GM19023 (cell line): ENCODE measurements around the gene RASA1.
"Not testable (repeated sequence)": the region's sequence is repeated elsewhere in the genome, so short reads cannot be mapped to it uniquely, and the experiment has no call there.

Experiments used
- ATAC-seq: cut with Tn5 transposase; IDR thresholded peaks from one replicate; pipeline ENCODE4 v1.9.1; 2021; ENCODE audit warnings: mild to moderate bottlenecking, moderate library complexity; ENCODE audit not compliant: unreplicated experiment

Gene RASA1

DNA sequence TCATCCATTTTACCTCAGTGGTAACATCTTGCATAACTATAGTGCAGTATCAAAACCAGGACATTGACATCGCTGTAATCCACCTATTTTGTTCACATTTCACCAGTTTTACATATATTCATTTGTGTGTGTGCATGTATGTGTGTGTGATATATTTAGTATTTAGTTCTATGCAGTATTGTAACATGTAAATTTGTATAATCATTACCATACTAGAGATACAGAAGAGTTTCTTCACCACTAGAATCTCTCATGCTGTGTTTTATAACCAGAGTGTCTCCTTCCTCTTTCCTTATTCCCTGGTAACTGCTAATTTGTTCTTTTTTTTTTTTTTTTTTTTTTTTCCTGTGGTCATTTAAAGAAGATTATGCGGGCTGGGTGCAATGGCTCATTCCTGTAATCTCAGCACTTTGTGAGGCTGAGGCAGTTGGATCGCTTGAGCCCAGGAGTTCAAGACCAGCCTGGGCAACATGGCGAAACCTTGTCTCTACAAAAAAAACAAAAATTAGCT lies 11.0 kb downstream of the RASA1 start:
- no peak for ATAC-seq

GRCh38 chr5:87282269-87282668 lies 14.6 kb downstream of the RASA1 start:
- ATAC-seq, result no peak

GRCh38 chr5:87287266-87287665 lies 19.6 kb downstream of the RASA1 start:
- not testable (repeated sequence) for ATAC-seq

GRCh38 chr5:87298692-87299362 lies 31.1 kb downstream of the RASA1 start:
- no peak for ATAC-seq

GRCh38 chr5:87300176-87300575 lies 32.5 kb downstream of the RASA1 start:
- ATAC-seq, result no peak

DNA sequence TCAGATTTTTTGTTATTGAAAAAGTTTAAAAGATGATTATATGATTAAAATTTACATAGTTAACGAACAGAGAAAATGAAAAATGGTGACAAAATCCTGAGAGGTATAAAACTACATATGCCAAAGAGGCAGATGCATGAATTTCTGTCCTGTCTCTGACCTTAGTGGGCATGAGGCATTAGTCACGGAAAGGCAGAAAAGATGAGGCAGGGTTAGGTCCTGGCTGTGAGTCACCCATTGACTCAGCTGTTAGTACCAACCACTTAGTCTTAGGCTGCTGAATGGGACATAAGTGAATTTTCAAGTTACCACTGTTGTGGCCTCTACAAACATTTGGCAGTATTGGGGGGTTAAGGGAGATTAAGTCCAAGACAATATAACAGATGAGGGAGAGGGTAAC lies 33.1 kb downstream of the RASA1 start:
- ATAC-seq, result no peak

GRCh38 chr5:87302061-87302460 lies 34.4 kb downstream of the RASA1 start:
- no peak for ATAC-seq

- ATAC-seq, result no peak
Observed at GRCh38 chr5:87303324-87303723, 35.6 kb downstream of the RASA1 start.

DNA sequence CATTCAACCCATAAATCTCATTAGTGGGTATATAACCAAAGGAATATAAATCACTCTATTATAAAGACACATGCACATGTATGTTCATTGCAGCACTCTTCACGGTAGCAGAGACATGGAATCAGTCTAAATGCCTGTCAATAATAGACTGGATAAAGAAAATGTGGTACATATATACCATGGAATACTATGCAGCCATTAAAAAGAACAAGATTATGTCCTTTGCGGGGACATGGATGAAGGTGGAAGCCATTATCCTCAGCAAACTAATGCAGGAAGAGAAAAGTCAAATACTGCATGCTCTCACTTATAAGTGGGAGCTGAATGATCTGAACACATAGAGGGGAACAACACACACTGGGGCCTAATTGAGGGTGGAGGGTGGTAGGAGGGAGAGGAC lies 38.4 kb downstream of the RASA1 start:
- ATAC-seq, result not testable (repeated sequence)

DNA sequence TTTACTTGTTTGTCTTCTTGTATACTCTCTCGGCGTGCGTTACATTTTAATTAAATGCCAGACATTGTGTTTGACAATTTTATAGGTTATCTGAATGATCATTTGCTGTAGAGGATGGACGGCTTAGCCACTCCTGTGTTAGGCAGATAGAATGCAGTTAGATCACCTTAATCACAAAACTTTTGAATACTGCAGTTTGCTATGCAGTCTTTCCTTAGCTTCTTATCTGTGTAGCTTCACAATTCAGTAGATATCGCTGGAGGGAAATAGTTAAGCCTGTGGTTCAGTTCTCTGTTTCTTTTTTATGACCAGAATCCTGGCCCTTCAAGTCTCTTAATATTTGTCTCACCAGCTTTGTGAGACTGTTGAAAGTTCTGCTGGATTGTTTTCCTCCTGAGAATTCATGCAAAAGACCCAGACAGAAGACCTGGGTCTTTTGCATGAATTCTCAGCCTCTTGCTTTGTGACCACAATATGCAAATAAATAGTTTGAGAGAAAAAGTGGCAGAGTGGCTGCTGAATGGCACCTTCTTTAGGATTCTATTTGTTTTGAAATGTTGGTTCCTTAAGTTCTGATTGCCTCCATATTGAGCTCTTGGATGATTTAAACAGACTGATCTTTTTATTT lies 40.2 kb downstream of the RASA1 start:
- ATAC-seq, result peak; percentile 94

DNA sequence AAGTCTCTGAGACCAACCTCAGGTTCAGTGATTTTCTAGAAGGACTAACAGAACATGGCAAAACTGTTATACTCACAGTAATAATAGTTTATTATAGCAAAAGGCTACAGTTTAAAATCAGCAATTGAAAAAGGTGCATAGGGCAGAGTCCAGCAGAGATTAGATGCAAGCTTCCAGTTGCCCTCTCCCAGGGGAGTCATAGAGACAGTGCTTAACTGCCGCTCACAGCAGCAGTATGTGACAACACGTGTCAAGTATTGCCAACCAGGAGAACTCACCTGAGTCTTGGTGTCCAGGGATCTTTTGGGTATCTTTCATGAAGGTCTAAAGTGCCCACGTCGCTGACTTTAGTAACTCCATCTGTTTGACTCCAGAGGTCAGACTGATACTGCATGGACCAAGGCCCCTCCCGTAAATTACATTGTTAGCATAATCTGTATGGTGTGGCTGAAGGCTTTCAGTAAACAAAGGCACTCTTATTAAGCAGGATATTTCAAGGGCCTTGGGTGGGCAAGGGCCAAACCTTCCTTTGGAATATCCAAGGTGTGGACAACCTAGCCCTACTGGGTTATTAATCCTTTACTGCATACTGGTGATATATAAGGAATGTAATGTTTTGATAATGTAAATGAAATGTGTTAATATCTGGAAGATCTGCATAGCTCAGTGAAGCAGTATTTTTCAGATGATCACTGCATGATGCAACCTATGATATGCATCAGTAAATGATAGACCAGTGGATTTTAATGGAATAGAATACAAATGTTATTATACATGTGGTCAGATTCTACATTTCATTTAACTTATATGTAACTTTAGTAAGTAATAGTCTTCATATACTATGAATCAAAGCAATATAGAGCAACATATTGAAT lies 44.0 kb downstream of the RASA1 start:
- no peak for ATAC-seq

- ATAC-seq, result no peak
Observed at GRCh38 chr5:87313216-87313615, 45.5 kb downstream of the RASA1 start.

- no peak for ATAC-seq
Observed at GRCh38 chr5:87319469-87319868, 51.8 kb downstream of the RASA1 start.

DNA sequence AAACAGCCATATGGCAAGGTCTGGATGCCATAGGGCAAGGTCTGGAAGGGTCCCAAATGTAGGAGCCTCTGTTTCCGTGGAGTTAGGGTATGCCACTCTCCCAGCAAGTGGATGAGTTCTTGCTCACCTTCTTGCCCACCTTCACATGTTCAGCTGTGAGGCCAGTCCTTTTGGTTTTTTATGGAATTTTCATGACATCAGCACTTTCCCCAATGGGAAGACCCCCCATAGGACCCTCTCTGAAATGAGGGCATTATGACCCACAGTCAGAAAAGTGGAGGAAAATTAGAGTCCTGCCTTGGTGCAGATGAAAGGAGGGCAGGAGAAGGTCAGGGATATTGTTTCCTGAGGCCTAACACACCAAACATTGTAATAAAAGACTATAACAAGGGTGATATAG lies 53.9 kb downstream of the RASA1 start:
- ATAC-seq, result no peak

DNA sequence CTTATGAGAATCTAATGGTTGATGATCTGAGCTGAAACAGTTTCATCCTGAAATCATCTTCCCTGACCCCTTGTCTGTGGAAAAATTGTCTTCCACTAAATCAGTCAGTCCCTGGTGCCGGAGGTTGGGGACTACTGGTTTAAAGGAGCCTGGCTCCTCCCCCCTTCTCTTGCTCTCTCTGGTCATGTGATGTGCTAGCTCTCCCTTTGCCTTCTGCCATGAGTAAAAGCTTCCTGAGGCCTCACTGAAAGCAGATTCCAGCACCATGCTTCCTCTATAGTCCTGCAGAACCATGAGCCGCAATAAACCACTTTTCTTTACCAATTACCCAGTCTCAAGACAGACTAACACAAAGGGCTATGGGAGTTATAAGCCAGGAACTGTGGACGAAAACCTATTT lies 54.7 kb downstream of the RASA1 start:
- ATAC-seq, result no peak

GRCh38 chr5:87327998-87328397 lies 60.3 kb downstream of the RASA1 start:
- ATAC-seq, result no peak

DNA sequence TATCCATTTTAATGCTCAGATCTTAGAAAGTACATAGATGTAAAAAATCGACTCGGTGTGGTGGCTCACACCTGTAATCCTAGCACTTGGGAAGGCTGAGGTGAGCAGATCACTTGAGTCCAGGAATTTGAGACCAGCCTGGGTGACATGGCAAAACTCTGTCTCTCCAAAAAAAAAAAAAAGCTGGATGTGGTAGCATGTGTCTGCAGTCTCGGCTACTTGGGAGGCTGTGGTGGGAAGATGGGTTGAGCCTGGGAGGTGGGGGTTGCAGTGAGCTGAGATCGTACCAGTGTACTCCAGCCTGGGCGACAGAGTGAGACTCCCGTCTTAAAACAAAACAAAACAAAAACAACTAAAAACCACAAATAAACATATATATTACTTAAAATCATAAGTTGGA lies 61.4 kb downstream of the RASA1 start:
- ATAC-seq, result no peak

DNA sequence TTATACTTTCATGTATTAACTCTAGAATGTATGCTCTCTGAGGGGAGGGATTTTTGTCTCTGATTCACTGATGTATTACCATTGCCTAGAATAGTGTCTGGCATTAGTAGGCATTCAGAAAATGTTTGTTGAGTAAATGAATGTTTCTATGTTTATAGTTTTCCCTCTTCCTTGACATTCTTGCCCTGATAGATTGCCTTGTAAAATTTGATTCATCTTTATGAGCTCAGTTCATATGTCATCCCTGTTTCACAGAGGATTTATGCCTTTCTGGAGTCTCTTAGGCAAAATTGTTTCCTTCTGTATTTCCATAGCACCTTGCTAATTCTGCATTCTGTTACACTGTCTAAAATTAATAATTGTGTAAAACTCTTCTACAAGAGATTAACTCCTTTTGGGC lies 72.3 kb downstream of the RASA1 start:
- no peak for ATAC-seq

- ATAC-seq, result peak; percentile 100
Observed at GRCh38 chr5:87340716-87341115, 73.0 kb downstream of the RASA1 start.

GRCh38 chr5:87347272-87347671 lies 79.6 kb downstream of the RASA1 start:
- no peak for ATAC-seq

GRCh38 chr5:87347841-87348240 lies 80.2 kb downstream of the RASA1 start:
- ATAC-seq, result no peak

DNA sequence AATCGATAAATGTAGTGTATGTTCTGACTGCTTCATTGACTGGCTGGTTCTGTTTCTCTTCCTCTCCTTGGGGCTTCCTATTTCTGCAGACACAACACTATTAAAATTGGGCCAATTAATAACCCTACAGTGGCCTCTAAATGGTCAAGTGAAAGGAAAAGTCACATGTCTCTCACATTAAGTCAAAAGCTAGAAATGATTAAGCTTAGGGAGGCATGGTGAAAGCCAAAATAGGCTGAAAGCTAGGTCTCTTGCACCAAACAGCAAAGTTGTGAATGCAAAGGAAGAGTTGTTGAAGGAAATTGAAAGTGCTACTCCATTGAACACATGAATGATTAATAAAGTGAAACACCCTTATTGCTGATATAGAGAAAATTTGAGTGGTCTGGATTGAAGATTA lies 86.8 kb downstream of the RASA1 start:
- ATAC-seq, result peak; percentile 77
